ENCODE results near the gene PTPN21. TPM values are rescaled to one million over a fixed set of nuclear protein-coding genes. Genes with fewer than 3 reads are reported as not detected.
A peak's percentile ranks its signal among the peaks of the same experiment; 100 is the strongest.

Gene PTPN21
- total and polyA plus RNA-seq, 2 of the 13 experiments (the other 11 are each of a cell fraction or from before 2014, with no cell fraction given): 2.0 to 3.7 TPM

GRCh38 chr14:88562831-88563686 lies 8.3 kb upstream of the PTPN21 start, which contains the start of gene ZC3H14 (continued):
- TF ChIP-seq ZNF768 (CRISPR knock-in tag; IDR thresholded peaks at IDR 0.05) (peak; percentile 52), MAFK (conservative IDR thresholded peaks at IDR 0.05 in 1 of 2, IDR thresholded peaks at IDR 0.05 in 1 of 2; ENCODE audit: low read length in 2 of 2) (no peak), ZNF639 (CRISPR knock-in tag; conservative IDR thresholded peaks at IDR 0.05) (no peak), GATA4 (IDR thresholded peaks at IDR 0.05; ENCODE audit: borderline replicate concordance, low read depth) (peak; percentile 45; the same call in 1 of the 2 replicates), ZXDC (CRISPR knock-in tag; IDR thresholded peaks at IDR 0.05) (no peak), DZIP1 (CRISPR knock-in tag; IDR thresholded peaks at IDR 0.05) (no peak), ZNF230 (CRISPR knock-in tag; IDR thresholded peaks at IDR 0.05) (peak; percentile 98), SP2 (CRISPR knock-in tag; IDR thresholded peaks at IDR 0.05) (no peak), HOXD1 (CRISPR knock-in tag; IDR thresholded peaks at IDR 0.05) (no peak), HMG20A (CRISPR knock-in tag; IDR thresholded peaks at IDR 0.05; ENCODE audit: borderline replicate concordance) (no peak), PHF21A (CRISPR knock-in tag; IDR thresholded peaks at IDR 0.05) (peak; percentile 71), ZFY (CRISPR knock-in tag; IDR thresholded peaks at IDR 0.05) (peak; percentile 100), ETV5 (CRISPR knock-in tag; IDR thresholded peaks at IDR 0.05; ENCODE audit: borderline replicate concordance) (peak; percentile 39; the same call in 1 of the 2 replicates), IRX3 (CRISPR knock-in tag; IDR thresholded peaks at IDR 0.05; ENCODE audit: borderline replicate concordance, low read depth) (0 out of 2 replicates have a peak, but pooled peaks have one; percentile 38)
- TF ChIP-seq, protein P1, sequence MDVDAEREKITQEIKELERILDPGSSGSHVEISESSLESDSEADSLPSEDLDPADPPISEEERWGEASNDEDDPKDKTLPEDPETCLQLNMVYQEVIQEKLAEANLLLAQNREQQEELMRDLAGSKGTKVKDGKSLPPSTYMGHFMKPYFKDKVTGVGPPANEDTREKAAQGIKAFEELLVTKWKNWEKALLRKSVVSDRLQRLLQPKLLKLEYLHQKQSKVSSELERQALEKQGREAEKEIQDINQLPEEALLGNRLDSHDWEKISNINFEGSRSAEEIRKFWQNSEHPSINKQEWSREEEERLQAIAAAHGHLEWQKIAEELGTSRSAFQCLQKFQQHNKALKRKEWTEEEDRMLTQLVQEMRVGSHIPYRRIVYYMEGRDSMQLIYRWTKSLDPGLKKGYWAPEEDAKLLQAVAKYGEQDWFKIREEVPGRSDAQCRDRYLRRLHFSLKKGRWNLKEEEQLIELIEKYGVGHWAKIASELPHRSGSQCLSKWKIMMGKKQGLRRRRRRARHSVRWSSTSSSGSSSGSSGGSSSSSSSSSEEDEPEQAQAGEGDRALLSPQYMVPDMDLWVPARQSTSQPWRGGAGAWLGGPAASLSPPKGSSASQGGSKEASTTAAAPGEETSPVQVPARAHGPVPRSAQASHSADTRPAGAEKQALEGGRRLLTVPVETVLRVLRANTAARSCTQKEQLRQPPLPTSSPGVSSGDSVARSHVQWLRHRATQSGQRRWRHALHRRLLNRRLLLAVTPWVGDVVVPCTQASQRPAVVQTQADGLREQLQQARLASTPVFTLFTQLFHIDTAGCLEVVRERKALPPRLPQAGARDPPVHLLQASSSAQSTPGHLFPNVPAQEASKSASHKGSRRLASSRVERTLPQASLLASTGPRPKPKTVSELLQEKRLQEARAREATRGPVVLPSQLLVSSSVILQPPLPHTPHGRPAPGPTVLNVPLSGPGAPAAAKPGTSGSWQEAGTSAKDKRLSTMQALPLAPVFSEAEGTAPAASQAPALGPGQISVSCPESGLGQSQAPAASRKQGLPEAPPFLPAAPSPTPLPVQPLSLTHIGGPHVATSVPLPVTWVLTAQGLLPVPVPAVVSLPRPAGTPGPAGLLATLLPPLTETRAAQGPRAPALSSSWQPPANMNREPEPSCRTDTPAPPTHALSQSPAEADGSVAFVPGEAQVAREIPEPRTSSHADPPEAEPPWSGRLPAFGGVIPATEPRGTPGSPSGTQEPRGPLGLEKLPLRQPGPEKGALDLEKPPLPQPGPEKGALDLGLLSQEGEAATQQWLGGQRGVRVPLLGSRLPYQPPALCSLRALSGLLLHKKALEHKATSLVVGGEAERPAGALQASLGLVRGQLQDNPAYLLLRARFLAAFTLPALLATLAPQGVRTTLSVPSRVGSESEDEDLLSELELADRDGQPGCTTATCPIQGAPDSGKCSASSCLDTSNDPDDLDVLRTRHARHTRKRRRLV (CRISPR knock-in tag; IDR thresholded peaks at IDR 0.05): no peak; the same call in 1 of the 2 replicates
